Activated effector memory CD4-positive, alpha-beta T cell treated with anti-CD3 and anti-CD28 coated beads, Interleukin-2, amount 50 U/mL, for 16 hours (primary cell): ENCODE results near the gene GAD2.
A peak's percentile ranks its signal among the peaks of the same experiment; 100 is the strongest.
"Not testable (repeated sequence)": the region's sequence is repeated elsewhere in the genome, so short reads cannot be mapped to it uniquely, and the experiment has no call there.

Experiments used
- DNase-seq: peaks from one replicate; pipeline ENCODE4 v3.0.0-alpha.2; 2020

The GAD2 gene

GRCh38 chr10:26326851-26327250 lies 110.3 kb downstream of the GAD2 start:
- no peak for DNase-seq

- DNase-seq: no peak
These were observed 111.2 kb downstream of the GAD2 start for GRCh38 chr10:26327811-26328210.

- DNase-seq: no peak
These were observed 114.8 kb downstream of the GAD2 start for GRCh38 chr10:26331371-26331770.

DNA sequence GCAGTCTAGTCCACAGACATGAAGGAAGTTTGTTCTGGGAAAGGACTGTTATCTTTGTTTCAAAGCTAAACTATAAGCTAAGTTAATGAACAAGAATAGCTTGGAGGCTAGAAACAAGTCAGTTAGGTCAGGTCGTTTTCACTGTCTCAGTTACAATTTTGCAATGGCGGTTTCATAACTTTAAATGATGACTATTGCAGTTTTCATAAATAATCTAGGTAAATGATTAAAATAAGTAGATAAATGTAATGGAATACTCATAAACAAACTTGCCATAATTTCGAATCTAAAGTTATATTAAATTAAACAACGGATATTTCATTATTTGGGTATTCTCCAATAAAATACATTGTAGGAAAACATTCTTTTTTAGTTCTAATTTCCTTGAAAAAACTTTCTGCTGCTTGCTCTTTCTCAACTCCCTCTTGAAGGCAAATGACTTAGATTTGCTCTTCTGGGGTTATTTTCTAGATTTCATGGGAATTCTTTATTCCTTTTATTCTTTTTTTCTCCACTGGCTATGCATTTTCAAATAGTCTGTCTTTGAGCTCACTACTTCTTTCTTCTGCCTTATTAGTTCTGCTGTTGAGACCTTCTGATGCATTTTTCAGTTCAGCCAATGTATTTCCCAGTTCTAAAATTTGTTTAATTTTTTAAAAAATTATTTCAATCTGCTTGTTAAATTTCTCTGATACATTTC lies 117.8 kb downstream of the GAD2 start:
- no peak for DNase-seq

- DNase-seq: peak; percentile 84
These were observed 118.5 kb downstream of the GAD2 start for GRCh38 chr10:26334932-26335573.

DNA sequence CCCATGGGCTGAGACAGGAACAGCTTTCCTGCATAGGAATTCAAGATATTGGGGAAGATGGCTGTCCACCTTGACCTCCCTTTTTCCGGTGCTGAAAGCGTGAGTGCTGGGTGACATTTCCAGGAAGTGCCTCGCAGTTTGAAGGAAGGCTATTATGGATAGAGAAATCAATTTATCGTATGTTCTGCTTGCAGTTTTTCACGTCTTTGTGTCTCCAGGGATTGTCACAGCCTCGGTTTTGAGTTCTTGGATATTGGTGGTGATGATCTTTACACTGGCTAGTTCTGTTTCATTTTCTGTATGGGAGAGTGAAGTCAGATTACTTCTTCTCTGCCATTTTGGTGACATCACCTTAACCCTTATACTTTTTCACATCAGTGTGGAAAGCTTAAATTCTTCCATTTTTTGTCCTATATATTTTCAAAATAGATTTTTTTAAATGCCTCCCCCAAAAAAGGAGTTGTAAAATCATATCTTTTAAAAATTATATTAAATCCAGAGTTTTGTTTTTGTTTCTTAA lies 119.1 kb downstream of the GAD2 start:
- DNase-seq: no peak

DNA sequence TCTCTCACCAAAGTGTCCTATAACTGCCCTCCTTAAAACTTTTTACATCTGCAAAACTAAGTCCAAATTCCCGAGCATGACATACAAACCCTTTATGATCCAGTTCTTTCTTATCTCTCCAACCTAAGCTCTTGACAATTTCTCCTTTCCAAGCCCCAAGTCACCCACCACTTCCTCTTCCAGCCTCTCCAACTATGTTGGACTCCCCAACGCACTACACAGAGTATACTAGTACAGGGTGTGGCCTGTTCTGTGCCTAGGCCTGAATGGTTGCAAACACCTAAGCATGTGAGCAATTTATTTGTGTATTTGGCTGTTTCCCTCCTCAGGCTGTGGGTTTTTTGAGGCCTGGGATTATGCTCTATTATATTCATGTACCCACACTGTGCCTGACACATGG lies 120.4 kb downstream of the GAD2 start:
- DNase-seq: no peak

- DNase-seq: no peak
These were observed 125.1 kb downstream of the GAD2 start for GRCh38 chr10:26341701-26342100.

GRCh38 chr10:26348821-26349417 lies 132.3 kb downstream of the GAD2 start:
- DNase-seq: not testable (repeated sequence)
